GM18502 (cell line): Measurements from ENCODE around the gene EDDM3A.
"Not testable (repeated sequence)": the region's sequence is repeated elsewhere in the genome, so short reads cannot be mapped to it uniquely, and the experiment has no call there.

Experiments used
- ATAC-seq: cut with Tn5 transposase; IDR thresholded peaks from one replicate; pipeline ENCODE4 v1.9.1; 2021; ENCODE audit warnings: mild to moderate bottlenecking; ENCODE audit not compliant: unreplicated experiment, poor library complexity

Gene EDDM3A, protein sequence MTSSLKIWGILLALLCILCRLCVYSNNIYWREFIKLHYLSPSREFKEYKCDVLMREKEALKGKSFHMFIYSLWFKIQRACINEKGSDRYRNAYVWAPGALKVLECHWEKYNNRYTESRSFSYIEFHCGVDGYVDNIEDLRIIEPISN

DNA sequence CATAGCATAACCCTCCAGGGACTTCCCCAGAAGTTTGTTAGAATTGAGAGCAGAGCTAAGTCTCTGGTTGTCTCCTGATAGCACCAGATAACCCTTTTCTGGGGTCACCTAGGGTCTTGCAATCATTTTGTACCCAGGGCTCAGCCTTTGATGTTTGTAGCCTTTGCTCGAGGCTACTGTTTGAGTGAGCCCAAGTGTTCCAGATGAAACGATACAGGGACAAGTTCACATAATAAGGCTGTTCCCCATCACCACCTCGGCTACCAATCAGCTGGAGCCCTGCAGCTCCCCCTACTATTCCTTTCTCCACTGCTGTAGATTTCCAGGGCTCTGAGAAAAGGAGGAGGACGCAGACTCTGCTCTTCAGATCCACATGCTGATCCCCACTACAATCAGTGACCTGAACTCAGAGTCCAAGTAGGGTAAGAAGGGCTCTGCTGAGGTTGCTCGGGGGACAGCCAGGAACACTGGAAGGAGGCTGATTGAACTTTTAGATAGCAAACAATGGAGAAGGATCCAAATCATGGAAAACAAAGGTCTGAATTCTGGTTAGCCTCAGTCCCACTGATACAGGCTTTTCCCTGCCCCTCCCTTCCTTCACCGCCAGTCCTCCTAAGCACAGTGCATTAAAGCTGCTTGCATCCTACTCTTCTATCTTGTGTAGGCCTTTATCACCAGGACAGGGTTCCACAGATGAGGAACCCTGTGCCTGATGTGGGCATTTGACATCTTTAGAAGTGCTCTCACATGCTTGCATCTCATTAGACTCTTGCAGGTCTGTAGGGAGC, at the start of gene EDDM3A:
Gene EDDM3A (plus strand): TSS at position 317 of the 788 bp plus-strand sequence. CDS start 1,694 bp downstream, outside the sequence.
- ATAC-seq, result no peak

DNA sequence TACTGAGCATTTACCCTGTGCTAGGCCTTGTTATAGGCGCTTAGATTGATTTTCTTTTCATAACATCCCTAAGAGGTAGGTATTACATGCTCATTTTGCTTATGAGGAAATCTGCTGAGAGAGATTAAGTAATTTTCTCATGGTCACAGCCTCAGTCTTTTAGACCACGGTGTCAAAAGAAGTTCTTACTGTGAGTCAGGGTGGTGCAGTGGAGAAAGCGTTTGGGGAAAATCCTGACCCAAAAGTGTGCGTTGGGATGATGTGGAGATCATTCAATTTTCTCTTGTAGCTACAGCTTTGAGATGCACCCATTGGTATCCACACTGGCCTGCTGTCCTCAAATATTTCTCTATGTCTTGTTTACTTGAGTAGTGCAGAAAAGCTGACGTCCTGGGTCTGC, 48.9 kb upstream of the EDDM3A start:
- ATAC-seq, result no peak

DNA sequence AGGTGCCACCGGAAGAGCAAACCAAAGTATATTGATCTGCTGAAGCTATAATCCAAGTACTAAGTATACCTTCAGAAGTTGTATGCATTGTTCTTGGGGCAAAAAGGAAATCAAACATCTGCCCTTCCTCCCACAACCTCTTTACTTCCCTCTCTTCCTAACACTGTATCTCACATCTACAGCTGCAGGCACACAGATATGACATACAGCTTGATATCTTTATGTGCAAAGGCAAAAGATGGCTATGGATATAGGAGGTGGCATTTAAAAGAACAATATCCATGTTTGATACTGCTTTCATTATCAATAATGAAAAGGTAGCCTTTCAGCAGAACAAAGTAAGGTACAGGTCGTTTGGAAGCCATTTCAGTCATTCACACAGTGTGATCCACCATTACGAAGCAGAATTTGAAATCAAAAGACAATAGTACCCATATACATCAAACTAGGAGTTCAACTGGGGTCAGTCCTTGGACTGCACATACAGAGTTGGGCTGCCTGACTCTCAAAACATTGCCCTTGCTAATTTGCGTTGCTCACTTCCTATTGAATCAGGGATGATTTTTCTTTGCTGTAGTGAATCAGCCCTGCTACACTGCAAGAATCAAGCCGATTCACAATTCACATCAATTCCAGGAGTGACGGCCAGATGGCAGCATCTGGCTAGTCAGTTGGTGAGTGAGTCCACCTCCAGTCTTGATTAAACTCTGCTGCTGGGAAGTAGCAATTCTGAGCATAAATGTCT, 48.2 kb upstream of the EDDM3A start:
- no peak for ATAC-seq

DNA sequence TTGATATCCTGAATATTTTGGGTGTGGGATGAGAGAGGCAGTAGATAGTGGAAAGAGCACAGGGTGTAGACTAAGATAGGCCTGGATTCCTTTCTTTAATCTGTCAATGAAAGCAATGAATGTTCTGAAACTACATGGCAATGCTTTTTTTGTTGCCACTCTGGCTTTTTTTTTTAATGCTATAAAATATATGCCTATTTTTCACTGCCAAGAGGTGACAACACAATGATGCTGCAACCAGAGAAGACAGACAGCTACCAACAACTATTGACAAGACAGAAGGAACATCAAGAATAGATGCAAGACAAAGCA, 47.7 kb upstream of the EDDM3A start:
- no peak for ATAC-seq

DNA sequence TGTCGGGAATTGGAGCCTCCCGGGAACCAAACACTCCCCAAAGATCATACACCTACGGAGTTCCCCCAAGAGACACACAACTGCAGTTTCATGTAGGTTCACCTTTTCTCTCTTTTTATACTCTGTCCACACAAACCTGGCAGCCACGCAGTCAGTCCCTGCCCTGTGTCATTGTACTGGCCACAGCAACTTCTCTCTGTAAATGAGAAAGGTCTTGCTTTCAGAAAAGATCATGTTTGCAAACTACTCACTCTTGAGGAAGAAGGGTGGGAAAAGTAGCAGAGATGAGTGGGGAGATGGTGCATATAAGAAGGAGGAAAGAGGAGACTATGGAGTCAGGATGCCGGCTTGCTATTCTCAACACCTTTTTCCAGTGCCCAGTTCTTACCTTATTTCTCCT, 46.8 kb upstream of the EDDM3A start:
- ATAC-seq, result no peak

DNA sequence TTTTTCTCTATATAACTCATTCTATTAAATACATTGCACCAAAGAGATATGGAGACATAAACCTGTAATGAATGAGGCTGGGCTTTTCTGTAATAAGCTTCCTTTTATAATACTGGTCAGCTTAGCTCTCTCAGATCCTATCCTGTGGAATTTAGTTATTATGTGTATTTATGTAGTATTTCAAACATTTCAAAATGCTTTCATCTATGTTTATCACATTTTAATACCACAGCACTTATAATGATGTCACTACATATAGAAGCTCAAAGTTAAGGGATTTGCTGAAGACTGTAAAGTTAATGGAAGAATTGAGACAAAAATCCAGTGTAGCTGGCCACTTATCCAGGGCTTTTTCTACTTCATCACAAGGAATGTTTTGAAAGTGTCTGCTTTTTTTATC, 45.8 kb upstream of the EDDM3A start:
- no peak for ATAC-seq

DNA sequence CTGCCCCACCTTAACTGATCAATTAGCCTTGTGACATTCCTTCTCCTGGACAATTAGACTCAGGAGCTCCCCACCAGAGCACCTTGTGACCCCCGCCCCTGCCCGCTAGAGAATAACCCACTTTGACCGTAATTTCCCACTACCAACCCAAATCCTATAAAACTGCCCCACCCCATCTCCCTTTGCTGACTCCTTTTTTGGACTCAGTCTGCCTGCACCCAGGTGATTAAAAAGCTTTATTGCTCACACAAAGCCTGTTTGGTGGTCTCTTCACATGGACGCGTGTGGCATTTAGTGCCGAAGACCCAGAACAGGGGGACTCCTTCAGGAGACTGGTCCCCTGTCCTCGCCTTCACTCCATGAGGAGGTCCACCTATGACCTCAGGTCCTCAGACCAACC, 44.7 kb upstream of the EDDM3A start:
- ATAC-seq, result not testable (repeated sequence)

DNA sequence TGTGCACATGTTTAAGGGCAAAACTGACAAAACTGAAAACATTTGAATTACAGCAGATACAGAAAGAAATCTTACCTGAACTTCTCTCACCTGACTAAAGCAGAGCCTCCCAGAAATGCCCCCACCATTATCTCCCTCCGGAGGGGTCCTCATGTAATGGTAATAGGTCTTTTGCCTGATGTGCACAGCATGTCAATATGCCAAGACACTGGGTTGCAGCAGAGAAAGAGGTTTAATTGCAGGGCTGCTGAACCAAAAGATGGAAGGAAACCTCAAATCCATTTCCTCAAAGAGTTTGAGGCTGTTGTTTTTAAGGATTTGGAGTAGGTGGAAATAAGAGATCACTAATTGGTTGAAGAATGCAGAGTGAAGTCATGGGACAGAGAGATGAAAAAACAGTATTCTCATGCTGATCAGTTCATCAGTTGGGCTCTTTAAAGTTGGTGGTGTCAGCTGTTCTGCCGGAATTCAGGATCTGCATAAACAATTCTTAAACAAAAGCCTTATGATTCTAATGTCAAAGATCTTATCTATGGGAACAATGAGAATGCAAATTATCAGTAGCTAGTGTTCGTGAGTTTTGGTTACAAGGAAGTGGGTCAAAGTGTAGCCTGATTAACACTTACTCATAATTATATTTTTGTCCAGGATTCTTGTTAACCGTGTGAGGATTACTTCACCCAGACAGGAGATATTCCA, 38.9 kb upstream of the EDDM3A start:
- no peak for ATAC-seq

DNA sequence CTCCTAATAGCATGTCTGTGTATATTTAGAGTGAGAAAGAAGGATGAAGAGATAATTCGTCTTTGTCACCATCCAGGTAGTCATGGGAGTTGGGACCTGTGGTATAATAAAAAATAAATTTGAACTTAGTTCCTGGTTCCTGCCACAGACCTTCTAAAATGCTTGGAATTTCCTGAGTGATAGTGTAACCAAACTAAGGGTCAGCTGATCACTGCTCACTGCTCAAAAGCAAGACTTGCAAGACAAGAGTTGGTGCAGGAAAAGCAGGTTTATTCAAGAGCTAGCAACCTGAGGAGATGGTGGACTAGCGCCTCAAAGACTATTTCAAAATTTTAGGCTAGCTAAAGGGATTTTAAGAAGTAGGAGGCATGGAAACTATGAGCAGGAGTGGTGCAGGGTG, 38.1 kb upstream of the EDDM3A start:
- ATAC-seq, result no peak

DNA sequence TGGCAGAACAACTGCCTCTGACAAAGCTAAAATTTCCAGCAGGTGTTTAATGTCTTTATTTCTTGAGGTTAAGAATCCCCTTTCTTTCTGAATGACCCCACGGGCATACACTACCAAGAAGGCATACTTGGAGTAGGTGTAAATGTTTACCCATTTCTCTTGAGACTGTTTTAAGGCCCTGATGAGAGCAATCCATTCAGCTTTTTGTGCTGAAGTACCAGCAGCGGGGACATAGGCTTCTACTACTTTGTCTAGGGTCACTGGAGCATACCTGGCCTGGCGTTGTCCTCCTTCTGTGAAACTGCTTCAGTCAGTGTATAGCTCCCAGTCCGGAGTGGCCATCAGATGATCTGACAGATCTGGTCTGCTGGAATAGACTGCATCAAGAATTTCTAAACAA, 34.4 kb upstream of the EDDM3A start:
- no peak for ATAC-seq

DNA sequence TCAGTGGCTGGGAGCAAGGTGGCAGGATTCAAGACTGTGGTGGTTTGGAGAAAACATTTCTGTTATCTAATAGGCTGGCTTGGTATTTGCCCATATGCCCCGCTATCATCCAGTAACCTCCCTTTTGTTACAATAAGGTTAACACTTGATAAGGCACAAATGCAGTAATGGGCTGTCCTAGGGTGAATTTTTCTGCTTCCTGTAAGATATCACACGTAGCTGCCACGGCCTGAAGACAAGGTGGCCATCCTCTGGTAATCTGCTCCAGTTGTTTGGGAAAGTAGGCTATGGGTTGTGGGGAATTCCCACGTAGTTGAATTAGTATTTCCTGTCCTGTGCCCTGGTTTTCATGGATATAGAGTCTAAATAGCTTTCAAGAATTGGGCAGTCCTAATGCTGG, 34.0 kb upstream of the EDDM3A start:
- ATAC-seq, result no peak

DNA sequence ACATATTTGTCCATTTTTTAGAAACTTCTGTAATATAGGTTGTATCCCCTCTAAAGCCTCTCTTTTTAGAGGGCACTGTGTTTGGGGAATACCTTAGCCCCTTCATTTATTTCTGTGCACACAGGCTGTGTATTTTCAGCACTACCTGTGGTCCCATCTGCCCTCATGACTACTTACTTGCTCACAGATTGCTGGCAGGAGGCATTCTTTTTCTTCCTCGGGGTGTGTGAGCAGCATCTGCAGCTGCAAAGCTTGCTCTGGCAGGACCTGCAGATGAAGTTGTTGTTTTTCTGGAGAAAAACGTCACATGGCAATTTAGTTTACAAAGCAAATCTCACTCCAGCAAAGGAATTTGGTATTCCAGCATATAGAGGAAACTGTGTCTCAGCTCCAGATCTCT, 32.8 kb upstream of the EDDM3A start:
- ATAC-seq, result no peak

DNA sequence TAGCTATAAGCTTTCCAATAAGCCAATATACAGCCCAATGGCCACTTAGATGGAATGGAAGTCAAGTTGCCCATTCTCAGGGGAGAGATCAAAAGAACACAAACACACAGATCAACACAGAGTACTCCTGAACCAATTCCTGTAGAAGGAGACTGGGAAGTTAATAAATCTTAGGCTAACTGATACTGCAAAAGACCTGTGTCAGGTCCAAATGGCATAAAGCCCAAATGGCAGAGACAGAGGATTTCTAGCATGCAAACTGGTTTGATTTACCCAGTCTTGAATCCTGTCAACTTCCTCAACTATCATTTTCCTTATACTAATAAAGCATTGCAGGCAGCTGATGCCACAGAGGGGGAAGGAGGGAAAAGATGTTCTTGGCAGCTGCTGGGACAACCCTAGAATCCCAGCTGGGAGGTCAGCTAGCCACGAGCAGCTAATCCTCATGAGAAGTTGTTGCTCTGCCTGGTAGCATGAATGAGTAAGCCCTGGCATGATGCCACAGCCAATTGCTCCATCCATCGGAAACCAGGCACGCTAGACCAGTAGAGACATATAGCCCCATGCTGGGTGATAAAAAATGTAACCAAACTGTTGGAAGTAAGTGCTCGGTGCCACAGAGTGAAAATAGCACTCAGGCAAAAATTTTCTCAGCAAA, 31.0 kb upstream of the EDDM3A start:
- no peak for ATAC-seq

DNA sequence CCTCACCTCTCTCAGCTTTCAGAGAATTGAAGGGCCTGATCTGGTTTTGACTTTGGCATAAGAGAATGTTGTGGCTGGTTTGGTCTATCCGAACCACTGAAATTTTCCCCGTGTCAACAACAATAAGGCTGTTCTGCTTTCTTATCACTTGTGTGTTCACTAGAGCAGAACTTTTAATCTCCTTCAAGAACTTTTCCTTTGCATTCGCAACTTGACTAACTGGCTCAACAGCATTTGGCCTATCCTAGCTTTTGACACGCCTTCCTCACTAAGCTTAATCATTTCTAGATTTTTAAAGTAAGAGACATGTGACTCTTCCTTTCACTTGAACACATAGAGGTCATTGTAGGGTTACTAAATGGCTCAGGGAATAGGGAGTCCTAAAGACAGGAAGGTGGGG, 25.9 kb upstream of the EDDM3A start:
- ATAC-seq, result no peak

DNA sequence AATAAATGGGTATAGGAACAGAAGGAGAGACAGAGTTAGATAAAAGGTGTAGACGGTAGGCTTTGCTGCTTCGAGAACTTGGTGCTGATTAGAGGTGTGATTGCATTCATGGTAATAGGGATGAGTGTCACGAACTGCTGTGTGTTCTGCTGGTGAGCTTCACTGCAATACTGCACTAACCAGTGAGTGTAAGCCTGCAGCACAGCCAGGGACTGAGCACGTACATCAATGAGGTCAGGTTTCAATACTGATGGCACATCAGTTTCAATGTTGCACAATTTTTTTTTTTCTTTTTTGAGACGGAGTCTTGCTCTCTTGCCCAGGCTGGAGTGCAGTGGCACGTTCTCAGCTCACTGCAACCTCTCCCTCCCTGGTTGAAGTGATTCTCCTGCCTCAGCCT, 24.9 kb upstream of the EDDM3A start:
- no peak for ATAC-seq

DNA sequence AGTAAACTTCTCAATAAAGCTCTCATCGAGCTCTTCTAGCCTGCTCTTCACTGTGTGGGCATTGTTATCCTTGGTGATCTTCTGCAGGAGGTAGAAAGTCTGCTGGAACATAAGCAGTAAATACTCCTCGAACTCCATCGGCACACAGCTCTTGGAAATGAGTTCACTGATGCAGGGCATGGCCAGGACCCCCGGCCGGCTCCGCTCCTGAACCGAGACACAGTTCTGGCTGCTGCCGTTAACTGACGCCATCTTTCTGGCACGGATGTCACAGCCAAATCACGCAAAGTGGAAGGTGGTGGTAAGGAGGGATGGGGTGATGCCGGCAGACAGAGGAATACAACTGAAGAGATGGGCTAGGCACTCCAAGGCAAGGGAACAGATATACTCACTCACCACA, 23.7 kb upstream of the EDDM3A start:
- no peak for ATAC-seq

DNA sequence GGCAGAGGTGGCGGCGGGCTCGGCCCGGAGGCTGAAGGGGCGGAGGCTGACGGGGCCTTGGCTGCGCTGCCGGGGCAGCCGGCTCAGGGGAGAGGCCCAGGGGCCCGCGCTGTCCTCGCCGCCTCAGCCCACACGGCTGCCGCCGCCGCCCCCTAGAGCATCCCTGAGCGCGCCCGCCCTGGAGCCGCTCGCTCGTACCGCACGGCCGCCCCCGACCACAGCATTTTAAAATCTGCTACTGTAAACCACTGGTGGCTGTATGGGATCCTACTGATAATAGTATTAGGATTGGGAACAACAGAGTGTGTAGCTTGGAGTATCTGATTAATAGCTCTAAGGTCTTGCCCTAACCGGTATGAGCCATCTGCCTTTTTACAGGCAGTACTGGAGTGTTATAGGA, 22.2 kb upstream of the EDDM3A start:
- no peak for ATAC-seq

DNA sequence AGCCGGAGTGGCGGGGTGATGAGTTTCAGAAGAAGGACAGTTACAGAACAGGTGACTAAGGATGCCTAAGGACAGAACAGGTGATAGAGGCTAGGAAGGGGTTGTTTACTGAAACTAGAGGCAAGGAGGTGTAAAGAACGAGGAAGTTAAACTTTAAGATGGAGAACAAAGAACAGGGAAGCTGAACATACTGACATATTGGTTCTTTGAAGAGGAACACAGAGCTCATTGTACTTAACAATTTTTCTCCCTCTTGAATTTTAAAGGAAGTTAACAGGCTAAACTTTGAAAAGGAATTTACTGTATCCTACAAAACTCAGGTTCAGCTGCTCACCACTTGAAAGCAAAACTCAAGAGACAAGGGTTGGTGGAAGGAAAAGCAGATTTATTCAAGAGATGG, 19.6 kb upstream of the EDDM3A start:
- not testable (repeated sequence) for ATAC-seq

DNA sequence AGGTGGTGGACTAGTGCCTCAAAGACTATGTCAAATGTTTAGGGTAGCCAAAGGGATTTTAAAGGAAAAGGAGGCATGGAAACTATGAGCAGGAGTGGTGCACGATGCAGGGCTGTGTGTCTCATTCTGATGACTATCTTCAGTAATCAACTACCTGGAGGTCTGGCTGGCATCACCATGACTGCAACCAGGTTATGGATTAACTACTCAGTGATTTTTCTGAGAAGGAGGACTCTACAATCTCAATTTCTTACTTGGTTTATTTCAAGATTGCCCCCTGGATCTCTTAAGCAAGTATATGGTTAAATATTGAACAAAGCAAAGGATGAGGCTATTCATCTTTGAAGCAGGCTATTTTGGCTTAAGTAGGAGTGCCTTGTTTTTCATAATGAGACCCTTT, 19.2 kb upstream of the EDDM3A start:
- no peak for ATAC-seq

DNA sequence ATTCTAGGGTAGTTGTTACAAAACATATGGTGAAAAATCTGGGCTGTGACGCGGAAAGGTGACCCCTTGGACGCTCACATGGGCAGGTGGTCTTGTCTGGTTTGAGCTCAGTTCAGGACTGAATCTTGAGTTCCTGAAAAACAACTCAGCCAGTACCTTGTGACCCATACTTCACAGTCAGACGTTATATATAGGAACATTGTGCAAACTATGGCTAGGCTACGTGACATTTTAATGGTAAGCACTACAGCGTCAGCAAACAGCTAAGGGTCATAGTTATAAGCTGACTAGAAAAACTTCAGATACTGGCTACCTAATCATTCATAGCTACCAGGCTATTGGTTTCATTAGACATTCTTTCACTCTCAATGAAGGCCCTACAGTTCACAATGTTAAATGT, 14.8 kb upstream of the EDDM3A start:
- ATAC-seq, result no peak

DNA sequence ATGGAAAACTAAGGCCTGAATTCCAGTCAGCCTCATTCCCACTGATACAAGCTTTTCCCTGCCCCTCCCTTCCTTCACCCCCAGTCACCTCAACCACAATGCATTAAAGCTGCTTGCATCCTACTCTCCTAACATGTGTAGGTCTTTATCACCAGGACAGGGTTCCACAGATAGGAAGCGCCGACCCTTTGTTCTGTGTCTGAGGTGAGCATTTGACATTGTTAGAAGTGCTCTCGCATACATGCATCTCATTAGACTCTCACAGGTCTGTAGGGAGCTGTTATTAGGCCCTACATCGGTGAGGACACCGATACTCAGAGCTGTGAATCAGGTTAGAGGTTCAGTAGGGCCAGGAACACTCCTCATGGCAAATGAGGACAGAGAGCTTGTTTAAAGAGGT, 13.2 kb upstream of the EDDM3A start:
- no peak for ATAC-seq
